ENCODE data around the gene PTPN11.

PTPN11 gene

GRCh38 chr12:112473056-112473455 lies 54.3 kb downstream of the PTPN11 start:
- Histone ChIP-seq H3K4me1 (ENCODE audit: low read length) (no peaks in the 10 kb centered on the region), H3K9me3 (replicated peaks; ENCODE audit: insufficient read depth, low read length) (no peaks in the 10 kb centered on the region), H3K27ac (ENCODE audit: low read length) (no peak overlapping the region), H3K9me2 (replicated peaks; ENCODE audit: insufficient read depth, low read length) (no peaks in the 10 kb centered on the region), H3K4me2 (ENCODE audit: low read depth, low read length) (no peak overlapping the region), H3K4me3 (ENCODE audit: low read length) (no peak overlapping the region), H3K9ac (ENCODE audit: low read length) (no peak overlapping the region), H3K36me3 (replicated peaks; ENCODE audit: insufficient read depth, low read length) (no peaks in the 10 kb centered on the region), H2AFZ (ENCODE audit: low read length) (no peak overlapping the region), H3K27me3 (replicated peaks; ENCODE audit: insufficient read depth, low read length) (no peaks in the 10 kb centered on the region), H4K20me1 (ENCODE audit: insufficient read depth, low read length) (no peaks in the 10 kb centered on the region), H3F3A (ENCODE audit: insufficient read depth, low read length) (no peaks in the 10 kb centered on the region), H3K79me2 (ENCODE audit: low read length) (no peaks in the 10 kb centered on the region)
- DNase-seq: no peak
- TF ChIP-seq CTCF (IDR thresholded peaks at IDR 0.05; ENCODE audit: low read length): no peak
- no peak for TF ChIP-seq EZH2 (optimal IDR thresholded peaks at IDR 0.05; ENCODE audit: low read depth, low read length)
- no peak for TF ChIP-seq EZH2phosphoT487 (IDR thresholded peaks at IDR 0.05; ENCODE audit: low read length)

GRCh38 chr12:112479413-112479812 lies 60.7 kb downstream of the PTPN11 start:
- no peak for DNase-seq
- no peaks in the 10 kb centered on the region for H3K9me3 ChIP-seq (replicated peaks; ENCODE audit: insufficient read depth, low read length)
- no peak overlapping the region for H3K9ac ChIP-seq (ENCODE audit: low read length)
- no peak overlapping the region for H3K27ac ChIP-seq (ENCODE audit: low read length)
- H3K4me3 ChIP-seq (ENCODE audit: low read length): no peak overlapping the region
- no peaks in the 10 kb centered on the region for H3K27me3 ChIP-seq (replicated peaks; ENCODE audit: insufficient read depth, low read length)
- H2AFZ ChIP-seq (ENCODE audit: low read length): no peak overlapping the region
- no peak overlapping the region for H3K4me2 ChIP-seq (ENCODE audit: low read depth, low read length)
- H3K9me2 ChIP-seq (replicated peaks; ENCODE audit: insufficient read depth, low read length): no peaks in the 10 kb centered on the region
- TF ChIP-seq EZH2phosphoT487 (IDR thresholded peaks at IDR 0.05; ENCODE audit: low read length): no peak
- no peak for TF ChIP-seq EZH2 (optimal IDR thresholded peaks at IDR 0.05; ENCODE audit: low read depth, low read length)
- no peak for TF ChIP-seq CTCF (IDR thresholded peaks at IDR 0.05; ENCODE audit: low read length)
- no peaks in the 10 kb centered on the region for H3K4me1 ChIP-seq (ENCODE audit: low read length)
- H4K20me1 ChIP-seq (ENCODE audit: insufficient read depth, low read length): no peaks in the 10 kb centered on the region
- no peaks in the 10 kb centered on the region for H3K79me2 ChIP-seq (ENCODE audit: low read length)
- H3F3A ChIP-seq (ENCODE audit: insufficient read depth, low read length): no peaks in the 10 kb centered on the region
- no peaks in the 10 kb centered on the region for H3K36me3 ChIP-seq (replicated peaks; ENCODE audit: insufficient read depth, low read length)

DNA sequence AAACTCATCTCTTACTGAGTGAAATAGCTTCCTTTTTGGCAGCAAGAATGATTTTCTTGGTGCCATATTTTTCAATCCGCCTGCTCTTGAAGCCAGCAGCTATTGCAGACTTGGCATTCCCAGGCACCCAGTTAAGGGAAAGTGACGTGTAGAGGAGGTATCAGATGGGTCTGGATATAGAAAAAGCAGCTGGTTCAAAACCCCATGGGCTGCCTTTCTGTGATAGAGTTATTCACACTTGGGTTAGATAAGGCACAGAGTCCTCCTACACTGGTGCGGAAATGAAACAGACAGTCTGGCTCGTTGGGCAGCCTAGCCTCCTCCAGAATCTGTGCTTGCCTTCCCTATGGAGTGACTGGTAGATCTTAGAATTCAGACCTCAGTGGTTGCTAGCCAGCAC lies 62.2 kb downstream of the PTPN11 start:
- Histone ChIP-seq H3K4me3 (ENCODE audit: low read length) (no peak overlapping the region), H3K4me2 (ENCODE audit: low read depth, low read length) (no peak overlapping the region), H3K9me3 (replicated peaks; ENCODE audit: insufficient read depth, low read length) (no peaks in the 10 kb centered on the region), H3K79me2 (ENCODE audit: low read length) (no peaks in the 10 kb centered on the region), H4K20me1 (ENCODE audit: insufficient read depth, low read length) (no peaks in the 10 kb centered on the region), H3K27me3 (replicated peaks; ENCODE audit: insufficient read depth, low read length) (no peaks in the 10 kb centered on the region), H3F3A (ENCODE audit: insufficient read depth, low read length) (no peaks in the 10 kb centered on the region), H3K27ac (ENCODE audit: low read length) (no peak overlapping the region), H3K4me1 (ENCODE audit: low read length) (no peaks in the 10 kb centered on the region), H3K36me3 (replicated peaks; ENCODE audit: insufficient read depth, low read length) (no peaks in the 10 kb centered on the region), H2AFZ (ENCODE audit: low read length) (no peak overlapping the region), H3K9me2 (replicated peaks; ENCODE audit: insufficient read depth, low read length) (no peaks in the 10 kb centered on the region), H3K9ac (ENCODE audit: low read length) (no peak overlapping the region)
- no peak for DNase-seq
- TF ChIP-seq EZH2phosphoT487 (IDR thresholded peaks at IDR 0.05; ENCODE audit: low read length): no peak
- TF ChIP-seq CTCF (IDR thresholded peaks at IDR 0.05; ENCODE audit: low read length): no peak
- TF ChIP-seq EZH2 (optimal IDR thresholded peaks at IDR 0.05; ENCODE audit: low read depth, low read length): no peak

Data from MM.1S (cell line).